ENCODE results near the gene PSMA6.
"Not testable (repeated sequence)": the region's sequence is repeated elsewhere in the genome, so short reads cannot be mapped to it uniquely, and the experiment has no call there.

PSMA6 gene

DNA sequence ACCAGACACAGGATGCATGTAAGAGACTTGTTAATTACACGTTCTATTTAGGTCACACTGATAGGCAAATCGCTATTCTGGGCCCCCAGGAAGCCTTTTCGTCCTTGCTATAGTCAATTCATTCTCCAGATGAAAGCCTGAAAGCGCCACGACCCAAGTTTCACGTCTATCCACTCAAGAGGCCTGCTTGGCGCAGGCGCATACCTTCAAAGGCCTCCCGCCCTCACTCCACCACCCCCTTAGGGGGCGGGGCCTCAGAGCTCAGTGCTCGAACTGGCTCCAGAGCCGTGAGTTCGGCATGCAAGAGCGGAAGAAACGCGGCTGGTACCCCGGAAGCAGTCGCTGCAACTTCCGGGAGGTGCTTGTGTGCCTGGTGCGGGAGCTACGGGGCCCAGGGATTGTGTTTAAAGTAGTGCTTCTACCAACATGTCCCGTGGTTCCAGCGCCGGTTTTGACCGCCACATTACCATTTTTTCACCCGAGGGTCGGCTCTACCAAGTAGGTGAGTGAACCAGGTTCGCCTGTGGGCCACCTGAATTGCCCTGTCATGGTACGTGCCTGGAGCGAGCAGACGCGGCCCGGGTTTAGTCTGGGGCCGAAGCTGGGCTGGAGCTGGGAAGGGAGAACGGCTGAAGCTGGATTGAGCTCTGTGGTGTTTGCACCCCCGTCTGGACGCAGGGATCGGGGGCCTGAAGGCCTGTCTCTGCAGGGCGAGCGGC is at the start of gene PSMA6:
Gene PSMA6 (plus strand): TSS at position 332 of the 719 bp plus-strand sequence. CDS start 95 bp downstream, at position 427.
- DNase-seq (ENCODE audit: low read depth) = peak; percentile 99

- DNase-seq (ENCODE audit: low read depth) = no peak
Observed at GRCh38 chr14:35242599-35243311, 49.4 kb upstream of the PSMA6 start.

GRCh38 chr14:35243956-35244355 is 48.2 kb upstream of the PSMA6 start:
- DNase-seq (ENCODE audit: low read depth) = no peak

- DNase-seq (ENCODE audit: low read depth) = no peak
Observed at GRCh38 chr14:35244542-35244941, 47.6 kb upstream of the PSMA6 start.

GRCh38 chr14:35245051-35245450 is 47.1 kb upstream of the PSMA6 start:
- no peak for DNase-seq (ENCODE audit: low read depth)

GRCh38 chr14:35247777-35248475 is 44.3 kb upstream of the PSMA6 start:
- no peak for DNase-seq (ENCODE audit: low read depth)

GRCh38 chr14:35248476-35248788 is 43.8 kb upstream of the PSMA6 start:
- no peak for DNase-seq (ENCODE audit: low read depth)

DNA sequence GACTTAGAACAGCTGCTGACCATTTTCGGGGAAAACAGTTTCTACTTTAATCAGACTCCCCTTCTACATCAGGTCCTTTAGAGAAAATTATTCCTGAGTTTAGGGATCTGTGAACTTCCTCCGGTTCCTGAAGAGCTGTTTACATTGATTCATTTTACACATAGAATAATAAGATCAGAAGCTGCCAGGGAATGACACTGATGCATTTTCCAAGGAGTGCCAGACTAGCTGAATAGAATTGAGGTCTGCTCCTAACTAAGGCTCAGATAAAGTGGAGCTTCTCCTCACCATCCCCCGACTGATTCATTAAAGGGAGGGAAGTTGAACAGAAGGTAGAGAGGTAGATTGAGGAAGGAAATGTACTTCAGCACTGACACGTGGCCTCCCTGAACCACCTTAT is 41.9 kb upstream of the PSMA6 start:
- DNase-seq (ENCODE audit: low read depth) = no peak

DNA sequence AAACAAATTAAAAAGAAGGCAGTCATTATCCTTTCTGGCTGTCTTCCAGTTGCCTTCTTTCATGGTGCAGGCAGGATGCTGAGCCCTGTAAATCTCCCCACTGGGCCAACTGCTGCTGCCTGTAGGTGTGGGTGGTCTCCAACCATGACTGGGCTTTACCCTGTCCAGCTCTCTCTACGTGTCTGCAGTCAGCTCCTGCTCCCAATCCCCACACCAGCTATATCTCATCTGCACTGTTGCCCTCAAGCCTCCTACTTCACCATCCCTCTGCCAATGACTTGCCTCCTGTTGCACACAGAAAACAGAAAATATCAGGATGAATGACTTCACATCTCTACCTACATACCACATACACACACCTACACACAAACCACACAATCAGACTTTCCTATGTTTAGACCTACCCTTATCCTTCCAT is 39.7 kb upstream of the PSMA6 start:
- no peak for DNase-seq (ENCODE audit: low read depth)

- not testable (repeated sequence) for DNase-seq (ENCODE audit: low read depth)
Observed at GRCh38 chr14:35253056-35253455, 39.1 kb upstream of the PSMA6 start.

DNA sequence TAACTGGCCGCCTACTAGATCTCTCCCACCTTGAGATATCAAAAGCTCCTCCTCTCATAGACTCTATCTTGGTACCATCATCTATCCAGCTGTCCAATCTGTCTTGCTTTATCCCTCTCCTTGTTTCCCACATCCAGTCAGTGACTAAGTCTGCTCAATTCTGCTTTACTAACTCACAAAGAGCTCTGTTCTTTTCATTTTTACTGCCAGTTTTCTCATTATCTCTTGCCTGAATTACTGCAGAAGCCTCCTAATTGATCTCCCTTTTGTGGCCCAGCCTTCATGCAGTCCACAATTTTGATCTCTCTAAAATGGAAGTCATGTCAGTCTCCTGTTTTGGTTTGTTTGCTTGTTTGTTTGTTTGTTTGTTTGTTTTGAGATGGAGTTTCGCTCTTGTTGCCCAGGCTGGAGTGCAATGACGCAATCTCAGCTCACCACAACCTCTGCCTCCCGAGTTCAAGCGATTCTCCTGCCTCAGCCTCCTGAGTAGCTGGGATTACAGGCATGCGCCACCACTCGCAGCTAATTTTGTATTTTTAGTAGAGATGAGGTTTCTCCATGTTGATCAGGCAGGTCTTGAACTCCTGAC is 38.1 kb upstream of the PSMA6 start:
- DNase-seq (ENCODE audit: low read depth) = not testable (repeated sequence)

DNA sequence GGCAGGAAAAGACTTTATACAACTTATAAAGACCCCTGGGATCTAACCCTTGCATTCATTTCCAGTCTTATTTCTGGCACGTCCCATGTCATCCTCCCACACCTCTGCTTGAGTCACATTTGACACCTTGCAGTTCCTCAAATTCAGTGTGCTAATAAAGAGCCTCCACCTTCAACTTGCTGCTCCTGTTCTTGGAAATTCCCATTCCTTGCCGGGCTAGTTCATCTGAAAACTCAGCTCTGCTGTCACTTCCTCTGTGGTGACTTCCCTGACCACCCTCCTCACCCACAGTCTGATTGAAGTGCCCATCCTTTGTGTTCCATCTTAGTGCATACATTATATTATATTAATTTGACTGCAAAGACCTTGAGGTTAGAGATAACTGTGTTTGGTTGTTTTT is 37.4 kb upstream of the PSMA6 start:
- DNase-seq (ENCODE audit: low read depth) = peak; percentile 15

DNA sequence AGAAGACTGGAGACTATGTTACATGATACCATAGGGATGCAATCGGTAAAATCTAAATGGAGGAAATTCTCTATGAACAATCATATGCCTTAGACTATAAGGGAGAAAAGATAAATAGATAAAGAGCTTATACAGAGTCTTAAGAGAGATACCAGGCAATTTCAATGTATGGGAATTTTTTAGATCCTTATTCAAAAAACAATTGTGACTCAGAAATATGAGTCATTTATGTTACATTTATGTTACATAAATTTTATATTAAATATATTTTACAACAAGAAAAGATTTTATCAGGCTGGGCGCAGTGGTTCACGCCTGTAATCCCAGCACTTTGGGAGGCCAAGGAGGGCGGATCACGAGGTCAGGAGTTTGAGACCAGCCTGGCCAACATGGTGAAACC is 36.5 kb upstream of the PSMA6 start:
- DNase-seq (ENCODE audit: low read depth) = no peak

GRCh38 chr14:35257809-35258208 is 34.4 kb upstream of the PSMA6 start:
- no peak for DNase-seq (ENCODE audit: low read depth)

DNA sequence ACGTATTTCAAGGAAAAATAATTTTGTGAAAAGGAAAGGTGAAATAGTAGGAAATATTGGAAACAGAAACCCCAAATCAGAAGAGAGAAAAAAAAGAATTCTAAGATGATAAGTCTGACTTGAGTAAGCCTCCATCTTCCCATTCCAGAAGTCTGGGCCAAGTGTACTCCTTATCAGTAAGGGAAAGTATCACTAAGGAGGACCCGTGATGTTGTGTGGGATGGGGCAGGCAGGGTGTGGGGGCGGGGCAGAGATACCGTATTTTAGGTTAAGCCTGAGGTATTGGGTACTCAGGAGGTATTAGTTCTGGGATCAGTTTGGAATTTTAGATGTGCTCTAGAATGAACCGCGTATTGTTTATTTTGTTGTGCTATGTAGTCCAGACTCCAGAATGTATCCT is 33.8 kb upstream of the PSMA6 start:
- no peak for DNase-seq (ENCODE audit: low read depth)

GRCh38 chr14:35261774-35262173 is 30.4 kb upstream of the PSMA6 start:
- no peak for DNase-seq (ENCODE audit: low read depth)

DNA sequence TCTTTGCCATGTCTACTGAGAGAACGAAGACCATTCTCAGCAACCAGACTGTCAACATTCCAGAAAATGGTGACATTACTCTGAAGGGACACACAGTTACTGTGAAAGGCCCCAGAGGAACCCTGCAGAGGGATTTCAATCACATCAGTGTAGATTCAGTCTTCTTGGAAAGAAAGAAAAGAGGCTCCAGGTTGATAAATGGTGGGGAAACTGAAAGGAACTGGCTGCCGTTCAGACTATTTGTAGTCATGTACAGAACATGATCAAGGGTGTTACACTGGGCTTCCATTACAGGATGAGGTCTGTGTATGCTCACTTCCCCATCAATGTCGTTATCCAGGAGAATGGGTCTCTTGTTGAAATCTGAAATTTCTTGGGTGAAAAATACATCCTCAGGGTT is 29.7 kb upstream of the PSMA6 start:
- DNase-seq (ENCODE audit: low read depth) = no peak

DNA sequence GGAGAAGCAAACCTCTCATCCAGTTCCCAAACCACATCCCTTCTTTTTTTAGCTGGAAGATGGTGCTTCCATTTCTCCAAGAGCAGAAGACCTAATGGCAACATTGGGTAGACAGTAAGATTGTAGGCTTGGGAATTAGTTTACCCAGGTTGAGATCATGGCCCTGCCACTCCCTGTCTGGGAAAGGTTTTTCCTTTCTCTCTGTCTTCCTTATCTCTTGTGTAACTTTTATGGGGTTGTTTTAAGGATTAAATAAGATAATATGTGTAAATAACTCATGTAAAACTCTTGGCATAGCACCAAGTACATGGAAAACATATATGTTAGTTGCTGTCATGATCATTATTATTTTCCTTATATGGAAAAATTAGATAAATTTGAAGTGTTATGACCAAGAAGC is 23.2 kb upstream of the PSMA6 start:
- no peak for DNase-seq (ENCODE audit: low read depth)

DNA sequence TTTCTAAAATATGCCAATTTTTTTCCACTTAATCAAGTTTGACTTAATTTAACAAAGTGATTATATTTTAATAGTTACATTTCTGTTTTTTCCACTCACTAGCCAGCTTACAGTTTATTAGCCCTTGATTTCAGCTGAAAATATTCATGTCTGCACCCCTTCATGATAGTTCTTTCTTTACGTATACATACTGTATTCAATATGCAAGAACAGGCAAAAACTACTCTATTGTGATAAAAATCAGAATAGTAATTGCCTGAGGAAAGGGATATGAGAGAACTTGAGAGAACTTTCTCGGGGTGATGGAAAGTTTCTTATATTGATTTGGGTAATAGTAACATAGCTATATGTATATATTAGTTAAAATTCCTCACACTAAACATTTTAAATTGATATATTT is 17.4 kb upstream of the PSMA6 start:
- no peak for DNase-seq (ENCODE audit: low read depth)

GRCh38 chr14:35277179-35277578 is 15.0 kb upstream of the PSMA6 start:
- no peak for DNase-seq (ENCODE audit: low read depth)

GRCh38 chr14:35279369-35279768 is 12.8 kb upstream of the PSMA6 start:
- no peak for DNase-seq (ENCODE audit: low read depth)

DNA sequence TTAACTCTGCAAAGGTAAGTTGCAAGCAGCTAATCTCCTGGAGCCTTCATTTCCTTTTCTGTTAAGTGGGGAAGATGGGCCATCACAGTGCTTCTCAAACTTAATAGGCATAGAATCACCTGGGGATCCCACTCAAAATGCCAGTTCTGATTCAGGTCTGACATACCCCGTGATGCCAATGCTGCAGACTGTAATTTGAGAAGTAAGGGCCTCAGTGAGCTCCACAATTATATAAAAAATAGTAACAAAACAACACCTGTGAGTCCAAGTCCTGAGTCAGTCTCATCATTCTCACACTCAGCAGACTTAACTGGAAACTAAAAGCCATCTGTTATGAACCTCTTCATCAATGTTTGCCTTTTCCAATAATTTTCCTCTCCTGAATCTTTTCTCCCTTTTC is 10.8 kb upstream of the PSMA6 start:
- no peak for DNase-seq (ENCODE audit: low read depth)

DNA sequence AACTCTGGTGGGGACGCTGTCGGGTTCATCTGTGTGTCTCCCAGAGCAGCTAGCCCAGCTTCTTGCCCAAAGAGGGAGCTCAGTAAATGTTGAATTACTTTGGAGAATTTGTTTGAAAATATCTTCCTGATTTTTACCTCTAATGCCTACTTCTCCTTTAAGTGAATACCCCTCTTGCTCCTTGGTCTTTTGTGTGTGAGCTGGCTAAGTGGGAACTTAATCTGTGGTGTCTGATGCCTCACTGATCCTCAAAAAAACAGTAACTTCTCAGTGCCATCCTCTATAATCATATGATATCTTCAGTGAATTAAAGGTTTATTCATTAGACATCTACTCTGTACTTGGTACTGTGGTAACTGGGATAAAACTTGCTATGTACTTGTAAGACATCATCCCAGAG is 7.7 kb upstream of the PSMA6 start:
- no peak for DNase-seq (ENCODE audit: low read depth)
